Fibroblast of villous mesenchyme (primary cell): Measurements from ENCODE around the gene ARID1B. TPM values are rescaled to one million over a fixed set of nuclear protein-coding genes. Genes with fewer than 3 reads are reported as not detected.

Source experiments
- DNase-seq: peaks from one replicate; pipeline ENCODE4 v3.0.0-alpha.2; 2010; ENCODE audit warnings: low read depth
- H3K4me3 ChIP-seq: 2 replicates; pipeline ENCODE4 v1.5.1; 2011; ENCODE audit warnings: low read depth, mild to moderate bottlenecking, low read length
- CTCF ChIP-seq: IDR thresholded peaks from 2 replicates; pipeline ENCODE4 v1.5.1; 2012; ENCODE audit warnings: low read depth, mild to moderate bottlenecking, low read length; ENCODE audit not compliant: insufficient read depth
- total RNA-seq: library from RNA; depleted of rRNA; stranded (reverse); fragments of >200 nt; gene quantifications from 2 replicates; pipeline ENCODE4 v1.2.3, GENCODE V29; 2012

ARID1B gene
- total RNA-seq, 1 donor: 41.0 TPM

DNA sequence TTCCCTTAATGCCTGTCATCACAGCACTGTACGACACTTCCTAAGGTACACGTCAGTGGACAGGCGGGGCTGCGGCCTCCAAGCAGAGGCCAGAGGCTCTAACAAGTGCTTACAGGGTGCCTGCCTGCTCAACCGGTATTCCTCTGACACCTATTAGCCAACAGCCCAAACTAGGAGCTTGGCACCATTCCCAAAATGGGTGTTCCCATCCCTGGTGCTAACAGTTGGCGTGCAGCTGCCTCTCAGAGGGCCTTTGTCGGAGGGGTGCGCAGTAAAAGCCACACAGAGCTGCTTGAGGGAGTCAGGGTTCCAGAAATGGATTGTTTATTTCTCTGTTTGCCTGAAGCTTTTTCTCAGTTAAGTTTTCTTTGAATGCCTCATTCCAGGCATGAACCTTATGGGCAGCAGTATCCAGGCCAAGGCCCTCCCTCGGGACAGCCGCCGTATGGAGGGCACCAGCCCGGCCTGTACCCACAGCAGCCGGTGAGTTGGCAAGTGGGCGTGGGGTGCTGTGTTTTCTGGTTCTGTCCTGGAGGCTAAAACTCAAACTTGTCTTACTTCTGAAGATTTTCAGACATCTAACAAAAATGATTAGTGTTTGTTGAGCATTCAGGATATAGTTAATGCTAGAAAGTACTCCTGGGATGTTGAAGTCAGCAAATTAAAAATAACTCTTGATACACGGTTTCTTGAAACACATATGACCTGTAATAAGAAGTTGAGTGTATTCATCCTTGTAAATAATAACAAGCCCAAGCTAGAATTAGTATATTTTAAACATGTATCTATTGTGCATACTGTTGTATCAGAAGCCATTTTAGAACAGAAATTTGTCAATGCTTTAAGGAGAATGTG, 421.5 kb downstream of the ARID1B start:
- peak; percentile 52 for DNase-seq
- no peak for TF ChIP-seq CTCF
- H3K4me3 ChIP-seq: no peak overlapping the region

DNA sequence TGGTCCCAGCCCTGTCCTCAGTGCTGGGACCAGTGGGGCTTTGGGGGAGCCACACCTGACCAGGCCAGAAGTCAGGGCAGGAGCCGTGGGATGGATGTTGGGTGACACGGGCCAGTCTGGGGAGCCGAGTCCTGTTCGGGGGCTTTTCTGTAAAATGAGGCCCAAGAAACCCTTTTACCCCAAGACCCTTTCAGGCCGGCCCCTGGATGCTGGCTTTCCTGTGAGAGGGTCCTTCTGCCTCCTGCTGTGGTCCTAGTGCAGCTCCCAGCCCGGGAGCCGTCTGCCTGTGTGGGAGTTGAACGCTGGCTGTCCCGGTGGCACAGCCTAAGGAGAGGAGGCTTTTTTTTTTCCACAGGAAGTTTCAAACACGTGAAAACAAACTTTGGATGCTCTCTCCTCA, 422.9 kb downstream of the ARID1B start:
- TF ChIP-seq CTCF: no peak
- DNase-seq: no peak
- H3K4me3 ChIP-seq: no peak overlapping the region

GRCh38 chr6:157200611-157201010, 423.4 kb downstream of the ARID1B start:
- no peak for TF ChIP-seq CTCF
- no peak for DNase-seq
- no peak overlapping the region for H3K4me3 ChIP-seq

DNA sequence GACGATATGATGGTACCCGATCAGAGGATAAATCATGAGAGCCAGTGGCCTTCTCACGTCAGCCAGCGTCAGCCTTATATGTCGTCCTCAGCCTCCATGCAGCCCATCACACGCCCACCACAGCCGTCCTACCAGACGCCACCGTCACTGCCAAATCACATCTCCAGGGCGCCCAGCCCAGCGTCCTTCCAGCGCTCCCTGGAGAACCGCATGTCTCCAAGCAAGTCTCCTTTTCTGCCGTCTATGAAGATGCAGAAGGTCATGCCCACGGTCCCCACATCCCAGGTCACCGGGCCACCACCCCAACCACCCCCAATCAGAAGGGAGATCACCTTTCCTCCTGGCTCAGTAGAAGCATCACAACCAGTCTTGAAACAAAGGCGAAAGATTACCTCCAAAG, 423.9 kb downstream of the ARID1B start:
- TF ChIP-seq CTCF: no peak
- no peak for DNase-seq
- no peak overlapping the region for H3K4me3 ChIP-seq

GRCh38 chr6:157203312-157203744, 426.1 kb downstream of the ARID1B start:
- no peak overlapping the region for H3K4me3 ChIP-seq
- no peak for DNase-seq
- TF ChIP-seq CTCF: no peak

DNA sequence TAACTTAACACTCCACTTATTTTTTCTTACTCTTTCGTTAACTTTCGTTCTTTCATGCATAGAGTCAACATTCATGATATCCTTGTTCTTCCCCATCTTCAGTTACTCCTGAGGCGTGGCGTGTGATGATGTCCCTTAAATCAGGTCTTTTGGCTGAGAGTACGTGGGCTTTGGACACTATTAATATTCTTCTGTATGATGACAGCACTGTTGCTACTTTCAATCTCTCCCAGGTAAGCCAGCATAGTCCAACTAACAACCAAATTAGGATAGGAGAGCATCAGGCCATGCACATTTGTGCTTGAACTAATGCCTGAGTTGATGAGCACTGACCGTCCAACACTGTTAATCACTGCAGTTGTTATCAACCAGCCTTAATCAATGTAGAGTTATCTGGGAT, 426.6 kb downstream of the ARID1B start:
- DNase-seq: no peak
- no peak overlapping the region for H3K4me3 ChIP-seq

More for the DNA sequence above, 426.6 kb downstream of the ARID1B start:
- TF ChIP-seq CTCF: no peak
